Stimulated activated CD4-positive, alpha-beta T cell treated with anti-CD3 and anti-CD28 coated beads, Interleukin-1b, Interleukin-23, amount 100 ng/mL, for 4 hours (primary cell): Measurements from ENCODE around the gene ANXA1.
A peak's percentile ranks its signal among the peaks of the same experiment; 100 is the strongest.

Source experiments
- DNase-seq, 2 donors: peaks; one replicate each; pipeline ENCODE4 v3.0.0-alpha.2; 2020; ENCODE audit warnings: low read depth in 2 of 2

Gene ANXA1, protein sequence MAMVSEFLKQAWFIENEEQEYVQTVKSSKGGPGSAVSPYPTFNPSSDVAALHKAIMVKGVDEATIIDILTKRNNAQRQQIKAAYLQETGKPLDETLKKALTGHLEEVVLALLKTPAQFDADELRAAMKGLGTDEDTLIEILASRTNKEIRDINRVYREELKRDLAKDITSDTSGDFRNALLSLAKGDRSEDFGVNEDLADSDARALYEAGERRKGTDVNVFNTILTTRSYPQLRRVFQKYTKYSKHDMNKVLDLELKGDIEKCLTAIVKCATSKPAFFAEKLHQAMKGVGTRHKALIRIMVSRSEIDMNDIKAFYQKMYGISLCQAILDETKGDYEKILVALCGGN

DNA sequence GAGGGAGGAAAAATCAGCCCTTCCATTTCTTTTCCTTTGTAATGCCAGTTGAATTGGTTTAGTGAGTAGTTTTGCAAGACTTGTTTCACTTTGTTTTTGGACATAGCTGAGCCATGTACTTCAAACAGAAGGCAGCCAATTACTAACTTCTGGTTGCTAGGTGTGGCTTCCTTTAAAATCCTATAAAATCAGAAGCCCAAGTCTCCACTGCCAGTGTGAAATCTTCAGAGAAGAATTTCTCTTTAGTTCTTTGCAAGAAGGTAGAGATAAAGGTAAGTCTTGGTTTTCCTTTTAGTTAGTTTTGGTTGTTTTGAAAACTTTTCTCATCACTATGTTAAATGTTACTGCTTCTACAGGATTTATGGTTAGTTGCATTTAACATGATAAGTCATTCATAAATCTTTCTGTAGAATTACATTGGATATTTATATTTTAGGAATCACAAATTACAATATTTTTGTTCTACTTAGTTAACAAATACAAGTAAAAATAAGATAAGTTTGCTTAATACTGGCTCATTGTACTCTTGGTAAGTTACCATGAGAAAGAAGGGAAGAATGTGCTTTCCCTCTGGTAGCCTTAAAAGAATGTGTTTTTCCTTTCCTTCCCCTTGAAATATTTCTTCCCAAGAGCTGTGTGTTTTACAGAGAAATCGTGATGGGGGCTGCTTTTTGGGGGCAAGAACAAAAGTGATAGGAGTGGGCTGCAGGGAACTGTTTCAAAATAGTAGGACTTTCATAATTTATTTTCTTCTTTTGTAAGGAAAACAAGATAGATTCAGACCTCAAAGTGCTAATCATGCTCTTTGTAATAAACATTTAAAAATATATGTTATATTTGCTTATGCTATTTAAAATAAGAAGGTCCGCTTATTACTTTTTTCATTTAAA lies at the start of gene ANXA1:
ANXA1 (plus strand) TSS at position 213 of the 890 bp plus-strand sequence. CDS start 6,671 bp downstream, outside the sequence.
- DNase-seq, result no peak

GRCh38 chr9:73104342-73104741 lies 47.3 kb upstream of the ANXA1 start:
- DNase-seq, result no peak

DNA sequence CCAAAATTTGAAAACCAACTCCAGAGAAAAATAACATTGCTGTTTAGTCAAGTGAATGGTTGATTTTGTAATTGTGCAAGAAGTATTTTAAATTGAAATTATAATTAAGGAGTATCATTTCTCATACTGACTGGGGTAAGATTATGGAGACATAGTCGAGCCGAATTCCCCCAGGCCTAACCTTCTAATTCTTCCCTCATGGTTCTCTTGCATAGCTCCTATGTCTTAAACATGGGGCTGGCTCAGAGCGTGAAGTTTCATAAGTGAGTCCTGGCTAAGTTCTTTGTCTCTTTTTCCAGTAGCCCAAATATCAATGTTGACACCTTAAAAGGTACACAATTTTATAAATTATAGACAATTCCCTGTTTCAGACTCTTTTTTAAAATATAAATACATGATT lies 46.7 kb upstream of the ANXA1 start:
- DNase-seq, result no peak

GRCh38 chr9:73107489-73108069 lies 44.1 kb upstream of the ANXA1 start:
- peak; percentile 27 to 51 for DNase-seq

GRCh38 chr9:73114058-73114457 lies 37.6 kb upstream of the ANXA1 start:
- DNase-seq, result no peak

GRCh38 chr9:73114958-73115357 lies 36.7 kb upstream of the ANXA1 start:
- DNase-seq, result no peak

- no peak for DNase-seq
Observed at GRCh38 chr9:73116031-73116430, 35.6 kb upstream of the ANXA1 start.

GRCh38 chr9:73116880-73117279 lies 34.8 kb upstream of the ANXA1 start:
- DNase-seq, result no peak

GRCh38 chr9:73118286-73118685 lies 33.4 kb upstream of the ANXA1 start:
- no peak for DNase-seq

- no peak for DNase-seq
Observed at GRCh38 chr9:73118898-73119554, 32.6 kb upstream of the ANXA1 start.

GRCh38 chr9:73121375-73121935 lies 30.2 kb upstream of the ANXA1 start:
- DNase-seq, result no peak

GRCh38 chr9:73125651-73126050 lies 26.0 kb upstream of the ANXA1 start:
- no peak for DNase-seq

DNA sequence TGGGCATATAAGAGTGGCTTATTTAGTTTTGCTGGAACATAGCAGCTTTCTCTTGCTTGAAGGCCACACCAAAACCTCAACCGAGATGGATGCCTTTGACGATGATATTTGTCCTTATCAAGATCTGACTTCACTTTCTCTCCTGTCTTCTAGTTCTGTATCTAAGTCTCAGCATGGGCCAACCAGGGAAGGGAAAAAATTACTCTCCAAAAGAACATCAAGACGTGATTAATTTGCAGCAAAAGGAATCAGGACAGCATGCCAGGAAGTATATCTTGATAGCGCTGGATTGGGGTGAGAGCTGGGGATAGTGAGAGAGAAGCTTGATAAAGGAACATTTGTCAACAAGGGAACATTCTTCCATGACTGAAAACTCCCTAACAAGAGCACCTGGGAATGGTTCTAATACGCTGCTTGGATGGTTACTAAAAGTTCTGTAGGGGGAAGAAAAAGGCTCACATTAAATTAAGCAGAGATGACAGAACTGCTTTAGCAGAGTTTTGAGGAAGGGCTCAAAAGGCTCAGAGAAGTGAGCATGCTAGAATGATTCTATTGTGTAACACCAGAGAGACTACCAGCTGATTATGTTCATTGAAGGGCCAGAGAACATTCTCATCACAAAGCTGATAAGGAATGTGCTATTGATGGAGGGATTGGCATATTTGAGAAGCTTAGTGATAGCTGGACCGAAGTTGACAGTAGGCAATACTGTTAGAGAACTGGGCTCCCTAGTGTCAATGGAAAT lies 21.6 kb upstream of the ANXA1 start:
- no peak for DNase-seq

GRCh38 chr9:73131461-73131860 lies 20.2 kb upstream of the ANXA1 start:
- DNase-seq, result no peak

- DNase-seq, result peak; percentile 29 to 38
Observed at GRCh38 chr9:73132034-73132776, 19.5 kb upstream of the ANXA1 start.

DNA sequence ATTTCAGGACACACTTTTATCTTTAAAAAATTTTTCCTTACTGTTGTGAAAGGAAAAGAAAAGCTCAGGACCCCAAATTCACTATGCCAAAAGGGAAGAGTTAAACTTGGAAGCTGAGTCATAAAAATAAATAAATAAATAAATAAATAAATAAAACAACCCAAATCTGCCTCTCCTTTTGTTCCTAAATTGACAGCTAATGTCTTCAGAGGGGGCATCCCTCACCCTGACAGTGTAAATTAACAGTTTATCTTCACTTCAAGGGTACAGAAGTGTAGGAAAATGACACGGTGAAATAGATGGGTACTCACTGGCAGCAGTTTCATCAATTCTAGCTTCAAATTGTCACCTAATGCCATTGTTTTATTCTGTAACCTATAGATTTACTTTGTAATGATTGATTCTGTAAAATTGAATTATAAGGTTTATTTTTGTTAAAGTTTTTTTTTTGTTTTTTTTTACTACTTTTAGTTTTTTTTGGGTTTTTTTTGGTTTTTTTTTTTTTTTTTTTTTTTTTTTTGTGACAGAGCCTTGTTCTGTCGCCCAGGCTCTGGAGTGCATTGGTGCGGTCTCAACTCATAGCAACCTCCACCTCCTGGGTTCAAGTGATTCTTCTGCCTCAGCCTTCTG lies 18.5 kb upstream of the ANXA1 start:
- no peak for DNase-seq

- DNase-seq, result no peak
Observed at GRCh38 chr9:73133921-73134407, 17.7 kb upstream of the ANXA1 start.

DNA sequence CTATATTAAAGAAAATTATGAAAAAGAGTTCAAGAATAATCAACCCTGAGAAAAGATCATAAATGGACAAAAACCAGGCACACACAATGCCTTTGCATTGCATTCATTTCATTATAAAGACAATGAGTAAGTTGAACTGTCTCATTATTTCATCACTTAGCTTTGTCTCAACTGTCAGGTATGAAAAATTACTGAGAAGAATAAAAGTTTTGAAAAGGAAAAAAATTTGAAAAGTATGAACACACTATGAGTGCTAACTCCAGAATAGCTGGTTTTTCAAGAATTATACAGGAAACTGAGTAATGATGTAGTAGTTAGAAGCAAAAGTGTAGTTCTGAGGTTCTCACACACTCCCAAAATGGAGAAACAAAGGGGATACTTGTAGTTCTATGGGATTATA lies 16.3 kb upstream of the ANXA1 start:
- no peak for DNase-seq

DNA sequence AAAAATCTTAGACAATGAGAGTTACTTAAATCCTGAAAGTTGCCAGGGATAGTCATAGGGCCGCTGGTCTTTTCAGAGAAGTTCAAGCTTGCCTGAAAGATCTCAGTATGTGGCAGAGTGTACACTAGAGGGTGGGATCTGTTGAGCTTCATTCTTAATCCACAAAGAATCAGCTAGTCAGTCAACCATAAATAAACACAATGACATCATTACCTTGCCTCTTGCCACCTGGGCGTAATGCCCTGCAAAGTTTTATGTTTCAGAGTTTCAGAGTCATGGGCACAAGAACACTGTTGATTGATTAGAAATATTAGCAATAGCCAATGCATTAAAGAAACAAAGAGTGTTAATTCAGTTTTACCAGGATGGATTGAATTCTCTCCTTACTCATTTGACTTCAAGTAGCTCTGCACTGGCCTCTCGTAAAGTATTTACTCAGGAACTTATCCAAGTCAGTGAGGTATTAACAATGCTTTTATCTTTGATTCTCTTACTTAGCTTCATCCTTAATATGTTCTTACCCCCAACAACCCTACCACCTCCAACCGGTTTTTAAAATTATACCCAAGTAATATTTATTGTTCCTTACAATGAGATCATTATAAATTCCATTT lies 14.3 kb upstream of the ANXA1 start:
- DNase-seq, result no peak
